Measurements from ENCODE around the gene DRC1.

Gene DRC1

DNA sequence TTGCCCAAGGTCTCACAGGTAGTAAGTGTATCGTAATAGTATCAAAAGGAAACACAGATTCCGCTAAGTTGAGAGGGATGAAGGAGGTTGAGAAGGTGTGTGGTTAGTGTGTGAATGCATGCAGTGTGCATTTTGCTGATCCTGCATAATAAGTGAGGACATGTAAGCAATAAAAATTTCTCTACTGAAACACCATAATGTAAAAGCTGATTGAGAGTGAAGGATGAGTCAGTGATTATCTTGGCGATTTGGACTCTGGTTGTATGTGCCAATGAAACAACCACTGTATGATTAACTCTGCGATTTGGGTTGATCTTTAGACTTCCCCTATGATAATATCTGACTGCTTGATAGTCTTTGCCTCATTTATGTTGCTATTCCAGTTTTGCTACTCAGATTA lies 38.4 kb upstream of the DRC1 start:
- Histone ChIP-seq H3K27me3 (ENCODE audit: control insufficient read depth, low read length) (no peaks in the 10 kb centered on the region), H3K9me3 (ENCODE audit: control insufficient read depth, insufficient read depth, low read length) (no peaks in the 10 kb centered on the region), H3F3A (ENCODE audit: control insufficient read depth, insufficient read depth) (no peaks in the 10 kb centered on the region; the same call in 1 of the 2 replicates), H3K36me3 (ENCODE audit: control insufficient read depth, low read length) (peaks cover 66% of the 10 kb centered on the region), H3K9me2 (replicated peaks; ENCODE audit: control insufficient read depth, low read length) (no peaks in the 10 kb centered on the region), H4K20me1 (ENCODE audit: control insufficient read depth, insufficient read depth, low read depth, low read length) (peaks cover 21% of the 10 kb centered on the region; the same call in 1 of the 2 replicates), H3K27ac (ENCODE audit: low read depth, low read length) (no peak overlapping the region), H3K4me1 (ENCODE audit: control insufficient read depth, low read length) (no peaks in the 10 kb centered on the region), H3K4me2 (ENCODE audit: low read length) (no peak overlapping the region), H3K4me3 (ENCODE audit: low read length) (no peak overlapping the region), H3K79me2 (ENCODE audit: control insufficient read depth, low read length) (peaks cover 66% of the 10 kb centered on the region)
- TF ChIP-seq EZH2phosphoT487 (IDR thresholded peaks at IDR 0.05; ENCODE audit: borderline replicate concordance, low read length): no peak
- TF ChIP-seq, protein P1, sequence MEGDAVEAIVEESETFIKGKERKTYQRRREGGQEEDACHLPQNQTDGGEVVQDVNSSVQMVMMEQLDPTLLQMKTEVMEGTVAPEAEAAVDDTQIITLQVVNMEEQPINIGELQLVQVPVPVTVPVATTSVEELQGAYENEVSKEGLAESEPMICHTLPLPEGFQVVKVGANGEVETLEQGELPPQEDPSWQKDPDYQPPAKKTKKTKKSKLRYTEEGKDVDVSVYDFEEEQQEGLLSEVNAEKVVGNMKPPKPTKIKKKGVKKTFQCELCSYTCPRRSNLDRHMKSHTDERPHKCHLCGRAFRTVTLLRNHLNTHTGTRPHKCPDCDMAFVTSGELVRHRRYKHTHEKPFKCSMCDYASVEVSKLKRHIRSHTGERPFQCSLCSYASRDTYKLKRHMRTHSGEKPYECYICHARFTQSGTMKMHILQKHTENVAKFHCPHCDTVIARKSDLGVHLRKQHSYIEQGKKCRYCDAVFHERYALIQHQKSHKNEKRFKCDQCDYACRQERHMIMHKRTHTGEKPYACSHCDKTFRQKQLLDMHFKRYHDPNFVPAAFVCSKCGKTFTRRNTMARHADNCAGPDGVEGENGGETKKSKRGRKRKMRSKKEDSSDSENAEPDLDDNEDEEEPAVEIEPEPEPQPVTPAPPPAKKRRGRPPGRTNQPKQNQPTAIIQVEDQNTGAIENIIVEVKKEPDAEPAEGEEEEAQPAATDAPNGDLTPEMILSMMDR (IDR thresholded peaks at IDR 0.05; ENCODE audit: low read depth, low read length, poor library complexity, severe bottlenecking): no peak

- Histone ChIP-seq H3K79me2 (ENCODE audit: control insufficient read depth, low read length) (peaks cover 59% of the 10 kb centered on the region), H3K9me2 (replicated peaks; ENCODE audit: control insufficient read depth, low read length) (no peaks in the 10 kb centered on the region), H3K27me3 (ENCODE audit: control insufficient read depth, low read length) (no peaks in the 10 kb centered on the region), H3K4me1 (ENCODE audit: control insufficient read depth, low read length) (no peaks in the 10 kb centered on the region), H3K4me3 (ENCODE audit: low read length) (no peak overlapping the region), H3K9me3 (ENCODE audit: control insufficient read depth, insufficient read depth, low read length) (no peaks in the 10 kb centered on the region), H3K4me2 (ENCODE audit: low read length) (no peak overlapping the region), H3K27ac (ENCODE audit: low read depth, low read length) (no peak overlapping the region), H3K36me3 (ENCODE audit: control insufficient read depth, low read length) (peaks cover 66% of the 10 kb centered on the region), H3F3A (ENCODE audit: control insufficient read depth, insufficient read depth) (no peaks in the 10 kb centered on the region; the same call in 1 of the 2 replicates), H4K20me1 (ENCODE audit: control insufficient read depth, insufficient read depth, low read depth, low read length) (peaks cover 16% of the 10 kb centered on the region; the same call in 1 of the 2 replicates)
- TF ChIP-seq, protein P1 (IDR thresholded peaks at IDR 0.05; ENCODE audit: low read depth, low read length, poor library complexity, severe bottlenecking): no peak
- TF ChIP-seq EZH2phosphoT487 (IDR thresholded peaks at IDR 0.05; ENCODE audit: borderline replicate concordance, low read length): no peak
Measured at GRCh38 chr2:26363958-26364357, 37.8 kb upstream of the DRC1 start.

GRCh38 chr2:26364669-26365068 lies 37.1 kb upstream of the DRC1 start:
- peaks cover 52% of the 10 kb centered on the region for H3K79me2 ChIP-seq (ENCODE audit: control insufficient read depth, low read length)
- no peak overlapping the region for H3K27ac ChIP-seq (ENCODE audit: low read depth, low read length)
- peaks cover 16% of the 10 kb centered on the region; the same call in 1 of the 2 replicates for H4K20me1 ChIP-seq (ENCODE audit: control insufficient read depth, insufficient read depth, low read depth, low read length)
- no peaks in the 10 kb centered on the region for H3K9me3 ChIP-seq (ENCODE audit: control insufficient read depth, insufficient read depth, low read length)
- no peak overlapping the region for H3K4me3 ChIP-seq (ENCODE audit: low read length)
- H3K27me3 ChIP-seq (ENCODE audit: control insufficient read depth, low read length): no peaks in the 10 kb centered on the region
- H3F3A ChIP-seq (ENCODE audit: control insufficient read depth, insufficient read depth): no peaks in the 10 kb centered on the region; the same call in 1 of the 2 replicates
- no peak for TF ChIP-seq EZH2phosphoT487 (IDR thresholded peaks at IDR 0.05; ENCODE audit: borderline replicate concordance, low read length)
- TF ChIP-seq, protein P1 (IDR thresholded peaks at IDR 0.05; ENCODE audit: low read depth, low read length, poor library complexity, severe bottlenecking): no peak
- no peaks in the 10 kb centered on the region for H3K9me2 ChIP-seq (replicated peaks; ENCODE audit: control insufficient read depth, low read length)
- peaks cover 73% of the 10 kb centered on the region for H3K36me3 ChIP-seq (ENCODE audit: control insufficient read depth, low read length)
- no peaks in the 10 kb centered on the region for H3K4me1 ChIP-seq (ENCODE audit: control insufficient read depth, low read length)
- no peak overlapping the region for H3K4me2 ChIP-seq (ENCODE audit: low read length)

All from DOHH2 (cell line).